Epidermal melanocyte (primary cell): ENCODE measurements around the gene ABHD12.
"Not testable (repeated sequence)": the region's sequence is repeated elsewhere in the genome, so short reads cannot be mapped to it uniquely, and the experiment has no call there.

Source experiments
- DNase-seq: peaks from one replicate; pipeline ENCODE4 v3.0.0; 2011; ENCODE audit warnings: low spot score; ENCODE audit not compliant: insufficient read length

Gene ABHD12

GRCh38 chr20:25355011-25355595, 35.5 kb downstream of the ABHD12 start:
- no peak for DNase-seq

GRCh38 chr20:25353747-25354705, 36.6 kb downstream of the ABHD12 start:
- DNase-seq = no peak

- no peak for DNase-seq
These were observed 37.3 kb downstream of the ABHD12 start for GRCh38 chr20:25353353-25353746.

- no peak for DNase-seq
These were observed 37.9 kb downstream of the ABHD12 start for GRCh38 chr20:25352746-25353145.

GRCh38 chr20:25351024-25351360, 39.6 kb downstream of the ABHD12 start:
- no peak for DNase-seq

- DNase-seq = no peak
These were observed 44.3 kb downstream of the ABHD12 start for GRCh38 chr20:25346349-25346748.

GRCh38 chr20:25345721-25346120, 44.9 kb downstream of the ABHD12 start:
- DNase-seq = no peak

- DNase-seq = no peak
These were observed 46.0 kb downstream of the ABHD12 start for GRCh38 chr20:25344634-25345033.

- no peak for DNase-seq
These were observed 48.6 kb downstream of the ABHD12 start for GRCh38 chr20:25341716-25342680.

GRCh38 chr20:25340380-25340779, 50.3 kb downstream of the ABHD12 start:
- no peak for DNase-seq

- no peak for DNase-seq
These were observed 51.0 kb downstream of the ABHD12 start for GRCh38 chr20:25339608-25340007.

- DNase-seq = no peak
These were observed 52.3 kb downstream of the ABHD12 start for GRCh38 chr20:25338112-25339023.

- no peak for DNase-seq
These were observed 53.8 kb downstream of the ABHD12 start for GRCh38 chr20:25336561-25337422.

GRCh38 chr20:25334972-25335371, 55.7 kb downstream of the ABHD12 start:
- DNase-seq = not testable (repeated sequence)

- no peak for DNase-seq
These were observed 61.6 kb downstream of the ABHD12 start for GRCh38 chr20:25328954-25329498.

- no peak for DNase-seq
These were observed 63.0 kb downstream of the ABHD12 start for GRCh38 chr20:25327521-25328235.

GRCh38 chr20:25325997-25326396, 64.6 kb downstream of the ABHD12 start:
- DNase-seq = no peak

GRCh38 chr20:25325073-25325472, 65.6 kb downstream of the ABHD12 start:
- no peak for DNase-seq

GRCh38 chr20:25324412-25324811, 66.2 kb downstream of the ABHD12 start:
- no peak for DNase-seq
